Activated CD8-positive, alpha-beta T cell treated with anti-CD3 and anti-CD28 coated beads, Interleukin-2, amount 10 ng/mL, durations not matched to agents 7 days and 5 days (primary cell): ENCODE results near the gene CEP89. TPM values are rescaled to one million over a fixed set of nuclear protein-coding genes. Genes with fewer than 3 reads are reported as not detected.
"Not testable (repeated sequence)": the region's sequence is repeated elsewhere in the genome, so short reads cannot be mapped to it uniquely, and the experiment has no call there.

Experiments used
- ATAC-seq: fragments of 150-1000 bp; cut with Tn5 transposase; one replicate; pipeline ENCODE4 v1.10.0; 2021; ENCODE audit warnings: moderate library complexity
- CTCF ChIA-PET: fragments of 350-600 bp; sonication (Branson Sonifier 250); formaldehyde crosslinking; loops from one replicate; lab custom pipeline; 2021; ENCODE audit warnings: antibody characterized with exemption; lab: Charles Lee
- POLR2A ChIA-PET: fragments of 350-600 bp; sonication (Branson Sonifier 250); formaldehyde crosslinking; loops from one replicate; lab custom pipeline; 2021; ENCODE audit warnings: antibody characterized with exemption; lab: Charles Lee
- DNase-seq: peaks from one replicate; pipeline ENCODE4 v3.0.0-alpha.2; 2020
- H3K27ac Mint-ChIP-seq: one replicate; pipeline ENCODE4 v1.8.0; 2021; ENCODE audit warnings: mild to moderate bottlenecking, mixed read lengths
- H3K27me3 Mint-ChIP-seq: one replicate; pipeline ENCODE4 v1.8.0; 2021; ENCODE audit warnings: low read depth, mixed read lengths
- H3K36me3 Mint-ChIP-seq: one replicate; pipeline ENCODE4 v1.8.0; 2021; ENCODE audit warnings: low read depth, mixed read lengths
- H3K4me1 Mint-ChIP-seq: one replicate; pipeline ENCODE4 v1.8.0; 2021; ENCODE audit warnings: low read depth, mixed read lengths
- H3K4me3 Mint-ChIP-seq: one replicate; pipeline ENCODE4 v1.8.0; 2021; ENCODE audit warnings: mild to moderate bottlenecking, mixed read lengths
- H3K9me3 Mint-ChIP-seq: one replicate; pipeline ENCODE4 v1.8.0; 2022; ENCODE audit warnings: mixed read lengths; ENCODE audit not compliant: insufficient read depth
- total RNA-seq, 2 experiments: library from RNA; stranded (reverse); gene quantifications; one replicate each; pipeline ENCODE4 v1.2.3, GENCODE V29; 2021

CEP89 gene
- total RNA-seq, 2 experiments from 2014 or later = 20.0 to 23.2 TPM

GRCh38 chr19:32995966-32996365 is 24.2 kb upstream of the CEP89 start:
- H3K4me1 Mint-ChIP-seq = peaks cover 33% of the 10 kb centered on the region
- POLR2A ChIA-PET, H3K27ac Mint-ChIP-seq, CTCF ChIA-PET, H3K4me3 Mint-ChIP-seq, H3K36me3 Mint-ChIP-seq, ATAC-seq, H3K9me3 Mint-ChIP-seq, DNase-seq, H3K27me3 Mint-ChIP-seq: not testable (repeated sequence)

GRCh38 chr19:32988724-32989123 is 17.0 kb upstream of the CEP89 start:
- no peak for DNase-seq
- Mint-ChIP-seq H3K27ac (no peak overlapping the region), H3K4me1 (peaks cover 7% of the 10 kb centered on the region), H3K36me3 (no peaks in the 10 kb centered on the region), H3K4me3 (no peak overlapping the region), H3K27me3 (no peaks in the 10 kb centered on the region), H3K9me3 (no peaks in the 10 kb centered on the region)
- CTCF ChIA-PET = no interaction called here
- no peak for ATAC-seq
- POLR2A ChIA-PET = no interaction called here

- H3K27me3 Mint-ChIP-seq, CTCF ChIA-PET, H3K36me3 Mint-ChIP-seq, POLR2A ChIA-PET, ATAC-seq, H3K27ac Mint-ChIP-seq, H3K9me3 Mint-ChIP-seq, H3K4me1 Mint-ChIP-seq, H3K4me3 Mint-ChIP-seq, DNase-seq: not testable (repeated sequence)
Observed at GRCh38 chr19:32988254-32988653, 16.5 kb upstream of the CEP89 start.

- H3K9me3 Mint-ChIP-seq, DNase-seq, POLR2A ChIA-PET, H3K27ac Mint-ChIP-seq, H3K4me1 Mint-ChIP-seq, H3K36me3 Mint-ChIP-seq, CTCF ChIA-PET, H3K4me3 Mint-ChIP-seq, H3K27me3 Mint-ChIP-seq, ATAC-seq: not testable (repeated sequence)
Observed at GRCh38 chr19:32982488-32982887, 10.7 kb upstream of the CEP89 start.

GRCh38 chr19:32979807-32980206 is 8.0 kb upstream of the CEP89 start:
- H3K27ac Mint-ChIP-seq, H3K27me3 Mint-ChIP-seq, H3K9me3 Mint-ChIP-seq, CTCF ChIA-PET, DNase-seq, ATAC-seq, H3K4me1 Mint-ChIP-seq, H3K4me3 Mint-ChIP-seq, POLR2A ChIA-PET: not testable (repeated sequence)
- H3K36me3 Mint-ChIP-seq = peaks cover 16% of the 10 kb centered on the region

GRCh38 chr19:32977813-32978212 is 6.1 kb upstream of the CEP89 start:
- H3K27me3 Mint-ChIP-seq, H3K9me3 Mint-ChIP-seq, DNase-seq, H3K4me3 Mint-ChIP-seq, ATAC-seq, POLR2A ChIA-PET, H3K27ac Mint-ChIP-seq, H3K4me1 Mint-ChIP-seq: not testable (repeated sequence)
- H3K36me3 Mint-ChIP-seq = peaks cover 19% of the 10 kb centered on the region
- CTCF ChIA-PET = interaction anchor here (0.8 to 3.1 kb wide), 2 partner anchors 141 to 207 kb away, joined by 3 to 15 read pairs; no protein-coding TSS in a partner anchor

GRCh38 chr19:32977280-32977679 is 5.5 kb upstream of the CEP89 start:
- POLR2A ChIA-PET = no interaction called here
- H3K36me3 Mint-ChIP-seq = peaks cover 19% of the 10 kb centered on the region

GRCh38 chr19:32976223-32976805 is 4.6 kb upstream of the CEP89 start:
- ChIA-PET CTCF (interaction anchor here (0.7 to 3.1 kb wide), 21 partner anchors 9 to 303 kb away, joined by 3 to 15 read pairs (median 4); partner anchors contain the start of genes GPATCH1 and NUDT19), POLR2A (no interaction called here)
- peak; percentile 86 for DNase-seq
- no peaks in the 10 kb centered on the region for H3K9me3 Mint-ChIP-seq
- ATAC-seq = no peak
- no peak overlapping the region for H3K27ac Mint-ChIP-seq
- peaks cover 11% of the 10 kb centered on the region for H3K4me1 Mint-ChIP-seq
- no peaks in the 10 kb centered on the region for H3K27me3 Mint-ChIP-seq
- H3K36me3 Mint-ChIP-seq = peaks cover 25% of the 10 kb centered on the region
- no peak overlapping the region for H3K4me3 Mint-ChIP-seq

More at GRCh38 chr19:32977280-32977679, 5.5 kb upstream of the CEP89 start:
- Mint-ChIP-seq H3K4me3 (no peak overlapping the region), H3K27ac (no peak overlapping the region), H3K4me1 (peaks cover 7% of the 10 kb centered on the region), H3K27me3 (no peaks in the 10 kb centered on the region), H3K9me3 (no peaks in the 10 kb centered on the region)
- DNase-seq (no peak), ATAC-seq (no peak)
- CTCF ChIA-PET = interaction anchor here (0.8 to 3.1 kb wide), 9 partner anchors 10 to 304 kb away, joined by 3 to 15 read pairs (median 6); partner anchors contain the start of gene GPATCH1

GRCh38 chr19:32971012-32971595 is 654 bp downstream of the CEP89 start:
- POLR2A ChIA-PET = interaction anchor here (0.6 to 1.5 kb wide), 3 partner anchors 152 to 390 kb away, joined by 3 to 6 read pairs (median 3); partner anchors contain the start of gene NUDT19
- CTCF ChIA-PET = interaction anchor here (1.3 kb wide), 1 partner anchor 147 kb away, joined by 3 read pairs; no protein-coding TSS in a partner anchor
- H3K9me3 Mint-ChIP-seq = no peaks in the 10 kb centered on the region

GRCh38 chr19:32969549-32969948 is 2.2 kb downstream of the CEP89 start:
- peaks cover 21% of the 10 kb centered on the region for H3K36me3 Mint-ChIP-seq
- ATAC-seq (no peak), DNase-seq (no peak)
- H3K27ac Mint-ChIP-seq = no peak overlapping the region
- ChIA-PET POLR2A (no interaction called here), CTCF (interaction anchor here (1.8 kb wide), 1 partner anchor 156 kb away, joined by 4 read pairs; no protein-coding TSS in a partner anchor)
- no peaks in the 10 kb centered on the region for H3K9me3 Mint-ChIP-seq
- H3K4me1 Mint-ChIP-seq = peaks cover 15% of the 10 kb centered on the region
- H3K27me3 Mint-ChIP-seq = no peaks in the 10 kb centered on the region
- H3K4me3 Mint-ChIP-seq = peak overlapping the region; percentile 48

More at GRCh38 chr19:32971012-32971595, 654 bp downstream of the CEP89 start:
- peak overlapping the region; percentile 95 for H3K27ac Mint-ChIP-seq
- H3K27me3 Mint-ChIP-seq = no peaks in the 10 kb centered on the region
- DNase-seq (no peak), ATAC-seq (no peak)
- H3K4me3 Mint-ChIP-seq = peak overlapping the region; percentile 97
- H3K36me3 Mint-ChIP-seq = peaks cover 28% of the 10 kb centered on the region
- H3K4me1 Mint-ChIP-seq = peaks cover 16% of the 10 kb centered on the region

- no peaks in the 10 kb centered on the region for H3K27me3 Mint-ChIP-seq
- CTCF ChIA-PET = interaction anchor here (1.7 kb wide), 1 partner anchor 10 kb away, joined by 6 read pairs; no protein-coding TSS in a partner anchor
- H3K4me1 Mint-ChIP-seq = peaks cover 11% of the 10 kb centered on the region
- DNase-seq = no peak
- H3K27ac Mint-ChIP-seq = no peak overlapping the region
- H3K9me3 Mint-ChIP-seq = no peaks in the 10 kb centered on the region
- ATAC-seq = no peak
- no peak overlapping the region for H3K4me3 Mint-ChIP-seq
- peaks cover 23% of the 10 kb centered on the region for H3K36me3 Mint-ChIP-seq
- POLR2A ChIA-PET = no interaction called here
Observed at GRCh38 chr19:32966750-32967149, 5.0 kb downstream of the CEP89 start.

GRCh38 chr19:32945260-32945659 is 26.5 kb downstream of the CEP89 start:
- ChIA-PET CTCF (no interaction called here), POLR2A (no interaction called here)
- H3K36me3 Mint-ChIP-seq = peaks cover 30% of the 10 kb centered on the region
- DNase-seq = no peak
- ATAC-seq = no peak
- no peaks in the 10 kb centered on the region for H3K4me1 Mint-ChIP-seq
- H3K27ac Mint-ChIP-seq = no peak overlapping the region
- no peaks in the 10 kb centered on the region for H3K27me3 Mint-ChIP-seq
- no peak overlapping the region for H3K4me3 Mint-ChIP-seq
- no peaks in the 10 kb centered on the region for H3K9me3 Mint-ChIP-seq
